ENCODE measurements around the gene ARHGEF4. TPM values are rescaled to one million over a fixed set of nuclear protein-coding genes. Genes with fewer than 3 reads are reported as not detected.
A peak's percentile ranks its signal among the peaks of the same experiment; 100 is the strongest.

Gene ARHGEF4
- total and polyA plus RNA-seq, 4 donors = 61.6 to 210 (median 137) TPM

- no peak overlapping the region for H3K4me3 ChIP-seq (ENCODE audit: low read depth, low read length)
- H3K9me3 ChIP-seq (ENCODE audit: control insufficient read depth, insufficient read depth, low read length) = no peaks in the 10 kb centered on the region
- DNase-seq (ENCODE audit: low read depth in 4 of 6, low spot score in 6 of 6) = no peak
- no peaks in the 10 kb centered on the region for H3K27me3 ChIP-seq (ENCODE audit: control insufficient read depth, insufficient read depth, low read length)
- WGBS (ENCODE audit: insufficient coverage) = 93% methylated on average over 5 of the region's 7 CpGs
- H3K27ac ChIP-seq (ENCODE audit: low read depth, low read length) = no peak overlapping the region
- H3K36me3 ChIP-seq (ENCODE audit: control insufficient read depth, insufficient read depth, low read length) = peaks cover 75% of the 10 kb centered on the region
- peaks cover 27% of the 10 kb centered on the region for H3K4me1 ChIP-seq (ENCODE audit: control insufficient read depth, insufficient read depth, low read length)
Observed at GRCh38 chr2:131049150-131049718, 212.5 kb downstream of the ARHGEF4 start.

GRCh38 chr2:131050896-131051295 is 214.2 kb downstream of the ARHGEF4 start:
- Histone ChIP-seq H3K4me3 (ENCODE audit: low read depth, low read length) (no peak overlapping the region), H3K27me3 (ENCODE audit: control insufficient read depth, insufficient read depth, low read length) (no peaks in the 10 kb centered on the region), H3K36me3 (ENCODE audit: control insufficient read depth, insufficient read depth, low read length) (peaks cover 74% of the 10 kb centered on the region), H3K9me3 (ENCODE audit: control insufficient read depth, insufficient read depth, low read length) (no peaks in the 10 kb centered on the region), H3K4me1 (ENCODE audit: control insufficient read depth, insufficient read depth, low read length) (peaks cover 25% of the 10 kb centered on the region), H3K27ac (ENCODE audit: low read depth, low read length) (no peak overlapping the region)
- WGBS (ENCODE audit: insufficient coverage) = 52% methylated on average over 4 of the region's 8 CpGs
- DNase-seq (ENCODE audit: low read depth in 4 of 6, low spot score in 6 of 6) = no peak

- Histone ChIP-seq H3K27ac (ENCODE audit: low read depth, low read length) (no peak overlapping the region), H3K4me1 (ENCODE audit: control insufficient read depth, insufficient read depth, low read length) (peaks cover 21% of the 10 kb centered on the region), H3K27me3 (ENCODE audit: control insufficient read depth, insufficient read depth, low read length) (no peaks in the 10 kb centered on the region), H3K36me3 (ENCODE audit: control insufficient read depth, insufficient read depth, low read length) (peaks cover 58% of the 10 kb centered on the region), H3K9me3 (ENCODE audit: control insufficient read depth, insufficient read depth, low read length) (no peaks in the 10 kb centered on the region), H3K4me3 (ENCODE audit: low read depth, low read length) (no peak overlapping the region)
- WGBS (ENCODE audit: insufficient coverage) = 92% methylated on average over 6 of the region's 8 CpGs
- no peak for DNase-seq (ENCODE audit: low read depth in 4 of 6, low spot score in 6 of 6)
Observed at GRCh38 chr2:131052741-131053263, 216.1 kb downstream of the ARHGEF4 start.

- H3K4me3 ChIP-seq (ENCODE audit: low read depth, low read length) = no peak overlapping the region
- no peaks in the 10 kb centered on the region for H3K27me3 ChIP-seq (ENCODE audit: control insufficient read depth, insufficient read depth, low read length)
- no peaks in the 10 kb centered on the region for H3K9me3 ChIP-seq (ENCODE audit: control insufficient read depth, insufficient read depth, low read length)
- WGBS (ENCODE audit: insufficient coverage) = 100% methylated on average over 1 of the region's 7 CpGs
- peaks cover 31% of the 10 kb centered on the region for H3K4me1 ChIP-seq (ENCODE audit: control insufficient read depth, insufficient read depth, low read length)
- DNase-seq (ENCODE audit: low read depth in 4 of 6, low spot score in 6 of 6) = no peak
- H3K27ac ChIP-seq (ENCODE audit: low read depth, low read length) = no peak overlapping the region
- H3K36me3 ChIP-seq (ENCODE audit: control insufficient read depth, insufficient read depth, low read length) = peaks cover 49% of the 10 kb centered on the region
Observed at GRCh38 chr2:131054488-131054887, 217.8 kb downstream of the ARHGEF4 start.

- H3K27me3 ChIP-seq (ENCODE audit: control insufficient read depth, insufficient read depth, low read length) = no peaks in the 10 kb centered on the region
- DNase-seq (ENCODE audit: low read depth in 4 of 6, low spot score in 6 of 6) = no peak
- H3K4me1 ChIP-seq (ENCODE audit: control insufficient read depth, insufficient read depth, low read length) = peaks cover 31% of the 10 kb centered on the region
- H3K4me3 ChIP-seq (ENCODE audit: low read depth, low read length) = no peak overlapping the region
- WGBS (ENCODE audit: insufficient coverage) = 91% methylated on average over 19 of the region's 26 CpGs
- peaks cover 53% of the 10 kb centered on the region for H3K36me3 ChIP-seq (ENCODE audit: control insufficient read depth, insufficient read depth, low read length)
- H3K27ac ChIP-seq (ENCODE audit: low read depth, low read length) = no peak overlapping the region
- H3K9me3 ChIP-seq (ENCODE audit: control insufficient read depth, insufficient read depth, low read length) = no peaks in the 10 kb centered on the region
Observed at GRCh38 chr2:131055169-131056065, 218.7 kb downstream of the ARHGEF4 start.

GRCh38 chr2:131056204-131056931 is 219.7 kb downstream of the ARHGEF4 start:
- Histone ChIP-seq H3K4me3 (ENCODE audit: low read depth, low read length) (no peak overlapping the region), H3K27ac (ENCODE audit: low read depth, low read length) (no peak overlapping the region), H3K27me3 (ENCODE audit: control insufficient read depth, insufficient read depth, low read length) (no peaks in the 10 kb centered on the region), H3K9me3 (ENCODE audit: control insufficient read depth, insufficient read depth, low read length) (no peaks in the 10 kb centered on the region), H3K4me1 (ENCODE audit: control insufficient read depth, insufficient read depth, low read length) (peaks cover 26% of the 10 kb centered on the region), H3K36me3 (ENCODE audit: control insufficient read depth, insufficient read depth, low read length) (peaks cover 47% of the 10 kb centered on the region)
- WGBS (ENCODE audit: insufficient coverage) = 34% methylated on average over 2 of the region's 5 CpGs
- peak in 2 of 6 donors; percentile 44 to 75 for DNase-seq (ENCODE audit: low read depth in 4 of 6, low spot score in 6 of 6)

GRCh38 chr2:131056932-131057287 is 220.2 kb downstream of the ARHGEF4 start:
- peaks cover 29% of the 10 kb centered on the region for H3K4me1 ChIP-seq (ENCODE audit: control insufficient read depth, insufficient read depth, low read length)

GRCh38 chr2:131058214-131058843 is 221.6 kb downstream of the ARHGEF4 start:
- Histone ChIP-seq H3K4me1 (ENCODE audit: control insufficient read depth, insufficient read depth, low read length) (peaks cover 29% of the 10 kb centered on the region), H3K9me3 (ENCODE audit: control insufficient read depth, insufficient read depth, low read length) (no peaks in the 10 kb centered on the region), H3K36me3 (ENCODE audit: control insufficient read depth, insufficient read depth, low read length) (peaks cover 36% of the 10 kb centered on the region), H3K27me3 (ENCODE audit: control insufficient read depth, insufficient read depth, low read length) (no peaks in the 10 kb centered on the region), H3K27ac (ENCODE audit: low read depth, low read length) (no peak overlapping the region), H3K4me3 (ENCODE audit: low read depth, low read length) (no peak overlapping the region)
- WGBS (ENCODE audit: insufficient coverage) = 63% methylated on average over 4 of the region's 8 CpGs
- no peak for DNase-seq (ENCODE audit: low read depth in 4 of 6, low spot score in 6 of 6)

More at GRCh38 chr2:131056932-131057287, 220.2 kb downstream of the ARHGEF4 start:
- DNase-seq (ENCODE audit: low read depth in 4 of 6, low spot score in 6 of 6) = no peak
- no peaks in the 10 kb centered on the region for H3K27me3 ChIP-seq (ENCODE audit: control insufficient read depth, insufficient read depth, low read length)
- no peaks in the 10 kb centered on the region for H3K9me3 ChIP-seq (ENCODE audit: control insufficient read depth, insufficient read depth, low read length)
- WGBS (ENCODE audit: insufficient coverage) = 86% methylated on average over 2 of the region's 4 CpGs
- no peak overlapping the region for H3K27ac ChIP-seq (ENCODE audit: low read depth, low read length)
- no peak overlapping the region for H3K4me3 ChIP-seq (ENCODE audit: low read depth, low read length)
- peaks cover 47% of the 10 kb centered on the region for H3K36me3 ChIP-seq (ENCODE audit: control insufficient read depth, insufficient read depth, low read length)

- H3K36me3 ChIP-seq (ENCODE audit: control insufficient read depth, insufficient read depth, low read length) = peaks cover 30% of the 10 kb centered on the region
- no peak overlapping the region for H3K27ac ChIP-seq (ENCODE audit: low read depth, low read length)
- no peaks in the 10 kb centered on the region for H3K9me3 ChIP-seq (ENCODE audit: control insufficient read depth, insufficient read depth, low read length)
- WGBS (ENCODE audit: insufficient coverage) = no CpG with 5 or more reads among the region's 4 CpGs
- no peaks in the 10 kb centered on the region for H3K27me3 ChIP-seq (ENCODE audit: control insufficient read depth, insufficient read depth, low read length)
- H3K4me1 ChIP-seq (ENCODE audit: control insufficient read depth, insufficient read depth, low read length) = peaks cover 29% of the 10 kb centered on the region
- peak in 2 of 6 donors; percentile 66 to 68 for DNase-seq (ENCODE audit: low read depth in 4 of 6, low spot score in 6 of 6)
- H3K4me3 ChIP-seq (ENCODE audit: low read depth, low read length) = no peak overlapping the region
Observed at GRCh38 chr2:131058920-131059319, 222.2 kb downstream of the ARHGEF4 start.

Measured in spinal cord (tissue), 10 donors.